HEK293T (cell line): Measurements from ENCODE around the gene TMTC1.

Source experiments
- CTCF ChIA-PET: fragments of 350-600 bp; formaldehyde crosslinking; extraction: SDS; loops from one replicate; lab custom pipeline; 2021; ENCODE audit warnings: antibody characterized with exemption, inconsistent platforms; lab: Yijun Ruan, JAX
- POLR2A ChIA-PET: fragments of 350-600 bp; formaldehyde crosslinking; extraction: SDS; loops from one replicate; lab custom pipeline; 2020; ENCODE audit warnings: antibody characterized with exemption, inconsistent platforms; lab: Yijun Ruan, JAX
- DNase-seq: peaks from one replicate; pipeline ENCODE4 v3.0.0; 2012; ENCODE audit warnings: mixed read lengths; ENCODE audit errors: extremely low spot score
- ARNT ChIP-seq: fragments of 450-650 bp; IDR thresholded peaks from 2 replicates; pipeline ENCODE4 v1.6.1; 2017; ENCODE audit warnings: mild to moderate bottlenecking
- BHLHE40 ChIP-seq: fragments of 450-650 bp; IDR thresholded peaks from 2 replicates; pipeline ENCODE4 v1.6.1; 2016; ENCODE audit warnings: mild to moderate bottlenecking, moderate library complexity, borderline replicate concordance
- CTBP1 ChIP-seq: fragments of 450-650 bp; IDR thresholded peaks from 2 replicates; pipeline ENCODE4 v1.6.1; 2016; ENCODE audit warnings: borderline replicate concordance
- ELF4 ChIP-seq: fragments of 450-650 bp; IDR thresholded peaks from 2 replicates; pipeline ENCODE4 v1.6.1; 2017; ENCODE audit warnings: antibody characterized with exemption
- FOXA1 ChIP-seq: fragments of 450-650 bp; IDR thresholded peaks from 2 replicates; pipeline ENCODE4 v1.6.1; 2016; ENCODE audit warnings: mild to moderate bottlenecking
- FOXK2 ChIP-seq: fragments of 450-650 bp; IDR thresholded peaks from 2 replicates; pipeline ENCODE4 v1.6.1; 2016; ENCODE audit warnings: mild to moderate bottlenecking
- FOXM1 ChIP-seq: fragments of 450-650 bp; IDR thresholded peaks from 2 replicates; pipeline ENCODE4 v1.6.1; 2017; ENCODE audit warnings: mild to moderate bottlenecking, borderline replicate concordance
- HDGF ChIP-seq: fragments of 450-650 bp; IDR thresholded peaks from 2 replicates; pipeline ENCODE4 v1.6.1; 2017; ENCODE audit warnings: antibody characterized with exemption, borderline replicate concordance
- L3MBTL2 ChIP-seq: fragments of 450-650 bp; conservative IDR thresholded peaks from 2 replicates; pipeline ENCODE4 v1.6.1; 2016; ENCODE audit warnings: mild to moderate bottlenecking
- LEF1 ChIP-seq: fragments of 450-650 bp; IDR thresholded peaks from 2 replicates; pipeline ENCODE4 v1.6.1; 2017; ENCODE audit warnings: mild to moderate bottlenecking, borderline replicate concordance
- NFRKB ChIP-seq: fragments of 450-650 bp; IDR thresholded peaks from 2 replicates; pipeline ENCODE4 v1.6.1; 2016; ENCODE audit warnings: mild to moderate bottlenecking, moderate library complexity
- PKNOX1 ChIP-seq: fragments of 450-650 bp; IDR thresholded peaks from 2 replicates; pipeline ENCODE4 v1.6.1; 2016
- SP1 ChIP-seq: fragments of 450-650 bp; IDR thresholded peaks from 2 replicates; pipeline ENCODE4 v1.6.1; 2017
- SUZ12 ChIP-seq: fragments of 450-650 bp; IDR thresholded peaks from 2 replicates; pipeline ENCODE4 v1.6.1; 2016; ENCODE audit warnings: mild to moderate bottlenecking
- TARDBP ChIP-seq: fragments of 450-650 bp; IDR thresholded peaks from 2 replicates; pipeline ENCODE4 v1.6.1; 2016
- ZNF384 ChIP-seq: fragments of 450-650 bp; IDR thresholded peaks from 2 replicates; pipeline ENCODE4 v1.6.1; 2016

Gene TMTC1

GRCh38 chr12:29795715-29796114, 12.0 kb upstream of the TMTC1 start:
- no peak for DNase-seq
- ChIA-PET CTCF (no interaction called here), POLR2A (no interaction called here)
- TF ChIP-seq BHLHE40, result no peak
- TF ChIP-seq SP1, result no peak
- no peak for TF ChIP-seq ELF4
- TF ChIP-seq FOXA1, result no peak
- TF ChIP-seq PKNOX1, result no peak
- no peak for TF ChIP-seq SUZ12
- TF ChIP-seq CTBP1, result no peak
- no peak for TF ChIP-seq ARNT
- TF ChIP-seq L3MBTL2, result no peak
- no peak for TF ChIP-seq FOXK2
- no peak for TF ChIP-seq FOXM1
- TF ChIP-seq TARDBP, result no peak
- TF ChIP-seq ZNF384, result no peak

- no peak for TF ChIP-seq FOXK2
- TF ChIP-seq SUZ12, result no peak
- no peak for TF ChIP-seq ZNF384
- TF ChIP-seq BHLHE40, result no peak
- TF ChIP-seq FOXM1, result no peak
- no peak for TF ChIP-seq SP1
- CTCF ChIA-PET, result no interaction called here
Measured at GRCh38 chr12:29794862-29795261, 11.1 kb upstream of the TMTC1 start.

GRCh38 chr12:29792853-29793252, 9.1 kb upstream of the TMTC1 start:
- DNase-seq, result no peak
- ChIA-PET CTCF (no interaction called here), POLR2A (no interaction called here)
- TF ChIP-seq ZNF384 (no peak), BHLHE40 (no peak), L3MBTL2 (no peak), TARDBP (no peak)

More at GRCh38 chr12:29794862-29795261, 11.1 kb upstream of the TMTC1 start:
- no peak for DNase-seq
- POLR2A ChIA-PET, result no interaction called here

DNA sequence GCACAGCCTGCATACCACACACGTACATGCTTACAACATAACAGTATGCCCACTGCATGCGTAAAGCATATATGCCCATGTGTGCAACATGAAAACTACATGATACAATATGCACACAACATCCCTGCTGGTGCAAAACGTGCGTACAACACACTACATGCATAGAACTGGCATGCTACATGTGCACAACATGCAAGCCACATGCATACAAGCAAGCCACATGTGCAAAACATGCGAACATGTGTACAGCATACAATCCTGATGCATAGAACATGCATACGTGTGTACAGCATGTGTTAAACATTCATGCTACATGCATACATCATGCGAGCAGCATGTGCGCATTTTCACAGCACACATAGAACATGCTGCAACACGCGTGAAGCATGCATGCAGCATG, 8.4 kb upstream of the TMTC1 start:
- DNase-seq, result no peak
- TF ChIP-seq BHLHE40 (no peak), LEF1 (no peak), SUZ12 (no peak), NFRKB (no peak), HDGF (no peak), CTBP1 (no peak), FOXK2 (no peak), ARNT (no peak), ELF4 (no peak), FOXM1 (no peak), TARDBP (no peak), L3MBTL2 (no peak), PKNOX1 (no peak), SP1 (no peak), ZNF384 (no peak), FOXA1 (no peak)
- POLR2A ChIA-PET, result no interaction called here
- CTCF ChIA-PET, result no interaction called here

DNA sequence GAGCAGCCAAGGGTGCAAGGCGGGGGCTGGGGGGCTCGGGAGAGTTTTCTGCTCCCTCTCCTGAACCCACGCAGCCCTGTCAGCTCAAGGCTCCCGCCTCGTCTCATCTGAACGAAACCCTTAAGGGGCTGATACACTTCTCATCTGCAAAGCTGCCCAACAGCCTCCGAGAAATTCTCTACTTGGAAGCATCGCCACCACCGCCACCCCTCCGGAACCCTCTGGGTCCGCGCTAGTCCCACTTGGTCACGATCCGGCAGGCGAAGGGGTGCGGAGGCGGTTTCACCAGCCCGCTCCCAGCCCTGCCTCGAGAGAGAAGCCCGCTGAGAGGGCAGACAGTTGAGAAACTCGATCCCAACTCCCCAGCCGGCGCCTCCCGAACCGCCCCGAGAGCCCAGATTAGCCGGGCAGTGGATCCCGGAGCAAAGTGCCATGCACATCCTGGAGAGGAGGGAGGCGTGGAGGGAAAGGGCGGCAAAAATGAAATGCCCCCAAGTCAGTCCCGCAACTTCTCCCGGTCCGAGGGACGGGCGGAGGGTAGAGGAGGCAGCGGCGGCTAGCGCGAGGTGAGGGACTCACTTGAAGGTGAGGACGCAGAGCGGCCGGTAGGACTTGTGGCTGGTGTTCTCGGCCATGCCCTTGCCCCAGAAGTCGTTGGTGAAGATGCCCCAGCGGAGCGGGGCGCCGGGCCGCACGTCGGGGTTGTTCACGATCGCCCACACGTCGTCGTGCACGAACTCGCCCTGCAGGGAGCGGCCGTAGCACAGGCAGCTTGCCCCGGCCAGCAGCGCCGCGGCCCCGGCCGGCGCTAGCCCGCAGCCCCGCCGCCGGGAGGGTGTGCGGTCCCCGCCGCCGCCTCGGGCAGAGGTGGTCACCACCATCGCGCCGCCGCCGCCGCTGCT, 620 bp downstream of the TMTC1 start:
- TF ChIP-seq L3MBTL2 (peak; percentile 82), SUZ12 (no peak)
- ChIA-PET POLR2A (no interaction called here), CTCF (interaction anchor here (1.5 kb wide), 1 partner anchor 10 kb away, joined by 4 read pairs; no protein-coding TSS in a partner anchor)

GRCh38 chr12:29782285-29782870, 1.4 kb downstream of the TMTC1 start:
- ChIA-PET CTCF (interaction anchor here (1.5 kb wide), 1 partner anchor 9 kb away, joined by 4 read pairs; no protein-coding TSS in a partner anchor), POLR2A (no interaction called here)
- no peak for DNase-seq
- TF ChIP-seq ARNT, result no peak
- no peak for TF ChIP-seq TARDBP
- no peak for TF ChIP-seq HDGF
- TF ChIP-seq FOXM1, result no peak
- TF ChIP-seq ZNF384, result no peak
- no peak for TF ChIP-seq L3MBTL2
- TF ChIP-seq ELF4, result no peak
- no peak for TF ChIP-seq FOXK2
- TF ChIP-seq PKNOX1, result no peak
- TF ChIP-seq SP1, result no peak
- no peak for TF ChIP-seq CTBP1
- no peak for TF ChIP-seq SUZ12
- TF ChIP-seq FOXA1, result no peak
- no peak for TF ChIP-seq BHLHE40
- TF ChIP-seq LEF1, result no peak
- no peak for TF ChIP-seq NFRKB

More for the DNA sequence above, 620 bp downstream of the TMTC1 start:
- peak; percentile 49 for DNase-seq
